Dedifferentiated amniotic fluid mesenchymal stem cell (primary cell): ENCODE results near the gene CARS2.
"Not testable (repeated sequence)": the region's sequence is repeated elsewhere in the genome, so short reads cannot be mapped to it uniquely, and the experiment has no call there.

Experiments used
- DNase-seq: peaks from one replicate; pipeline ENCODE4 v3.0.0-alpha.2; 2016; ENCODE audit errors: extremely low spot score

Gene CARS2

GRCh38 chr13:110683203-110683883, 22.6 kb downstream of the CARS2 start:
- no peak for DNase-seq

- no peak for DNase-seq
These were observed 23.2 kb downstream of the CARS2 start for GRCh38 chr13:110682746-110683145.

GRCh38 chr13:110681868-110682550, 23.9 kb downstream of the CARS2 start:
- no peak for DNase-seq

- no peak for DNase-seq
These were observed 25.1 kb downstream of the CARS2 start for GRCh38 chr13:110680852-110681251.

GRCh38 chr13:110677731-110678545, 28.0 kb downstream of the CARS2 start:
- no peak for DNase-seq

- no peak for DNase-seq
These were observed 29.0 kb downstream of the CARS2 start for GRCh38 chr13:110676595-110677587.

GRCh38 chr13:110669814-110670213, 36.1 kb downstream of the CARS2 start:
- not testable (repeated sequence) for DNase-seq

GRCh38 chr13:110669036-110669435, 36.9 kb downstream of the CARS2 start:
- DNase-seq: no peak

- no peak for DNase-seq
These were observed 39.7 kb downstream of the CARS2 start for GRCh38 chr13:110666255-110666533.

GRCh38 chr13:110665491-110666254, 40.2 kb downstream of the CARS2 start:
- no peak for DNase-seq

GRCh38 chr13:110664673-110665072, 41.2 kb downstream of the CARS2 start:
- no peak for DNase-seq

- DNase-seq: no peak
These were observed 41.9 kb downstream of the CARS2 start for GRCh38 chr13:110664041-110664440.

- DNase-seq: no peak
These were observed 42.4 kb downstream of the CARS2 start for GRCh38 chr13:110663491-110663890.

GRCh38 chr13:110662777-110663443, 43.0 kb downstream of the CARS2 start:
- DNase-seq: no peak

GRCh38 chr13:110662091-110662490, 43.8 kb downstream of the CARS2 start:
- DNase-seq: no peak

GRCh38 chr13:110661256-110661655, 44.7 kb downstream of the CARS2 start:
- DNase-seq: no peak

GRCh38 chr13:110658218-110658911, 47.6 kb downstream of the CARS2 start:
- DNase-seq: not testable (repeated sequence)

- no peak for DNase-seq
These were observed 48.7 kb downstream of the CARS2 start for GRCh38 chr13:110657196-110657595.

GRCh38 chr13:110653851-110654250, 52.1 kb downstream of the CARS2 start:
- DNase-seq: no peak

- DNase-seq: no peak
These were observed 52.6 kb downstream of the CARS2 start for GRCh38 chr13:110653271-110653670.
